Measurements from ENCODE around the gene SLC17A9.

Gene SLC17A9

DNA sequence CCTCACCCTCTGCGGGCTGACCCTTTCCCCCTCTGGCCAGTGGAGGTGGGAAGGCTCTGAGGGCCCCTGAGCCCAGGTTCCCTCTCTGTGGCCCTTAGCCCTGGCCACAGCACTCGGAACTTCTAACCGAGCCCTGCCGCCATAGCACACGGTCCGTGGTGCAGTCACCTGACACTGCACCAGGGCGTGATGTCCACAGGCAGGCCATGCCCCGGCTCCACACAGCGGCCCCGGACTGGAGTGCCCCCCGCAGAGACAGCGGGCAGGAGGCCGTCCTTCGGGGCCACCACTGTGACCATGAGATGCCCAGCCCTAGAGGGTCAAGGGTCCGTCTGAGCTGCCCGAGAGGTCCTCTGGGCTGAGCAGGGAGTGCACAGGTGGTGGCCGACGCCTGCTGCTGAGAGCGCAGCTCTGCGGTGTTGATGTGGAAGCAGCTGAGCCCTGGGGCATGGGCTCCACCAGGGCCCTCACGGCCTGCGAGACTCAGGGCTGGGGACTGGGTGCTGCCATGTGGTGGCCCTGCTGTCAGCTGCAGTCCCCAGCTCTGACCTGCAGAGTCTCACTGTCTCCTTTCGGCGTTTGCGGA lies 65.4 kb downstream of the SLC17A9 start:
- DNase-seq (ENCODE audit: low spot score) = no peak
